HPDE6-E6E7 (cell line): ENCODE measurements around the gene MED12L.

Experiments
- DNase-seq: peaks from one replicate; pipeline ENCODE4 v3.0.0; 2011; ENCODE audit warnings: missing footprints; ENCODE audit errors: extremely low spot score

The MED12L gene

DNA sequence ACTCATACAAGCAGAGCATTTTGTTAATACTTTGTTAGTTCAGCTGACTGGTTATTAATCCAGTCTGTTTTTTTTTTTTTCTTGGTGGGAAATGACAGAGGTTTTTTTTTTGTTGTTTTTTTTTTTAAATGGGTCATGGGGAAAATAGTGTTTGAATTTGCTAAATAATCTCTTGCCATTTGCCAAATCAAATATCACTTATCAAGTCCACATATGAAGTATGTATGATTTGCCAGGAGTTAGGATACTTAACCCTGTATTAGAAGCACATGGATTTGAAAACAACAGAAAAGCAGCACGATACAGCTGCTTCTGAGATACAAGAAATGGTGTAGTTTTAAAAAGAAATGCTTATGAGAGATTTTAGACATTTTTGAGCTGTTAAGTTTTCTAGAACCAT, 171.3 kb downstream of the MED12L start:
- no peak for DNase-seq

DNA sequence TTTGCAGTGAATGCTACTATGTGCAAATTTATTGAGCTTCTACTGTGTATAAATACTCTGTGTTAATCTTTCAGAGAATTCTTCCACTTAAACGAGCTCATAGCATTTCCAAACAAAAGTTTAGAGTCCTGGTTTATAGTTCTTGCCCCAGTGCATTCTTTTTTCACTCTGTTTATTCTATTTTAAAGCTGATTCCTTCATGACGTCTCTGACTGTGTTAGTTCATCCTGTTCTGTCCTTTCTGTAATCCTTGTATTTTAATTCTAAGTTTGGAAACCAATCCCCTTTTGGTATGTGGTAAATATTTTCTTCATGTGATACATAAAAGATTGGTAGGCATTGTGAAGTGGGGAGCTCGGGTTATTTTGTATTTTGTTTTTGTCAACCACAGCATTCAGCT, 174.2 kb downstream of the MED12L start:
- DNase-seq = no peak

DNA sequence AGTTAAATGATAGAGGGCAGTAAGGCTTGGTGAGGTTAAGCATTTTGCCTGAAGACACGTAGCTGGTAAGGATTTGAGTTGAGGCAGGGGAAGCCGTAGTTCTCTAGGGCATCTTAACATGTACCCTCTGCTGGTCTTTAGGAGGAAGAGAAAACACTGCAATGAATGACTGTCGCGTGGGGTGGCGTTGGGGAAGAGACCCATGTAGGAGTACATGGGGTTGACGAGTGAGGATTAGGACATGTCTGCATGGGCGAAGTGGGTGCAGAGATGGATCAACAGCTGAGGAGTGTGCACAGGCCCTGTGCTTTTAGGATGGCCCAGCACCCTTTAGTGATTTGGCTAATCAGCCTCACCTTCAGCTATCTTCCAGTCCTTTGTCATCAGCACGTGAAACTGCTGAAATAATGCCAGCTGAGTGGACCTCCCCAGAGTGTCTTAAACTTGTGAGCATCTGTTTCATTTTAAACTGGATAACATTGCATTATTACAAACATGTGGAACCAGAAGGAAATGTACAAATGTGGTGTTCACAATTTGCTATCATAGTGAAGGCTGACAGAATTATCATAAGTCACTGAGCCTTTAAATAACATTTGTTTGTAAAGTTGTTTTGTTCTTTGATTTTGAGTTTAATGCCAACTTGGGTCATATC, 177.5 kb downstream of the MED12L start:
- no peak for DNase-seq

DNA sequence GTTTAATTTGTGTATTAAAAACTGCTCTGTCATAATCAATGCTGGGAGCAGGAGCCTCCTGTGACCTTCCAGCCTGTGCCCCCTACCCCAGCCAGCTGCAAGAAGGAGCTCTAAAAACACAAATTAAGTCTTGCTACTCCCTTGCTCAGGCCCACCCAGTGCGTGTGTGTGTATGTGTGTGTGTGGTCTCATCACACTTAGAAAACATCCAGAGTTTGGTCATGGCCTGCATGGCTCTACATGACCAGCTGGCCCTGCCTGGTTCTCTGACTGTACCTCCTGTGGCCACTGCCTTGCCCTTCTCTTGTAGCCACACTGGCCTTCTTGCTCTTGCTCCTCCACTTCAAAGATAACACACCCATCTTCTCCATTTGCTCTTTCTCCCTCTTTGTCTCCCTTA, 179.1 kb downstream of the MED12L start:
- DNase-seq = no peak

DNA sequence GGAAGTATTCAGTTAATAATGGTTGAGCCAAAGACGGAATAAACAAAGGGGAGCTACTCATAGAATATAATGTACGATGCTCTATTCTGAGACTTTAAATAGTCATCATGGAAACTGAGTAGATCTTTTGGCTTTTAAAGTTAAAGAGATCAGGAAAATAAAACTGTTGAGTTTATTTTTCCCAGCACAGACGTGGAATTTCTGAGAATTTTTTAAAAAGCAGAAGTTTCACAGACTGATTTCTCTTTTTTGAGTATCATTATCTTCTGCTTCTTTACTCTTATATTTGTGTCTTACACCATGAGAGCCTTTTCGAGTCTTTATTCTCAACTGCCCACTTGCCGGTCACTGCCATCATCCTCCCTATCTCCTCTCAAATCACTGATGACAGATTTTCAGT, 179.7 kb downstream of the MED12L start:
- no peak for DNase-seq

DNA sequence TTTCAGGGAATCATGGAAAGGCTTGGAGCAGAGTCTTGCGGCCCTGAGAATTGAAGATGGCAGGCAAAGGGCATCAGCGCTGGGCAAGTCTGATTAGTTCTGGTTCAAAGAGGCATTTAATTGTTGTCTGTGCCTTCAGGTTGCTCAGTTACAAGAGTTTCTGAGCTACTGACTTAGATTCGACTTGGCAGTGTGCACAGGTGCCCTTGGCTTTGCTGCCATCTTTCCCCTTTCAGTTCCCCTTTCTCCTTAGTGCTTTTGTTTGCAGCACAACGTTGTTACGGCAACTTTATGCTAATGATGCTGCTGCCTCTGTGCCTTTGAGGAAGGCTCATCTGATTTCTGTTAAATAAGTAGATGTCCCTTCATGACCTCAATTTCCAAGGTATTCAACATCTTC, 180.4 kb downstream of the MED12L start:
- no peak for DNase-seq

DNA sequence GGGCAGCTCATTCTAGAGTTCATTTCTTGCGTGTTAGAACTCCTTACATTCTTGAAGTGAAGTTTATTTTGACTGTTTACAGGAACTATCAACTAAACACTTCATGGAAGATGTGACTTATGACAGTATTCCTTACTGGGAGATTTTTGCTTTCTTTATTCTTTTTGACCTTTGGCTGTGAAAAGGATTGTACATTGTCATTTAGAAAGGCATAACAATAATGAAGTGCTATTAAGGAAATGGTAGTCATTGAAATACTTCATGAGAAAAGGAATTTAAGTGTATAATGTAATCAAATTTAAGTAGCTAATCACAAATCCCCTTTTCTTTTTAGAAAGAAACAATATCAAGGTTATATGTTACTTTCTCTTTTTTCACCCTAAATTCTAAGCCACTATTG, 181.6 kb downstream of the MED12L start:
- no peak for DNase-seq

DNA sequence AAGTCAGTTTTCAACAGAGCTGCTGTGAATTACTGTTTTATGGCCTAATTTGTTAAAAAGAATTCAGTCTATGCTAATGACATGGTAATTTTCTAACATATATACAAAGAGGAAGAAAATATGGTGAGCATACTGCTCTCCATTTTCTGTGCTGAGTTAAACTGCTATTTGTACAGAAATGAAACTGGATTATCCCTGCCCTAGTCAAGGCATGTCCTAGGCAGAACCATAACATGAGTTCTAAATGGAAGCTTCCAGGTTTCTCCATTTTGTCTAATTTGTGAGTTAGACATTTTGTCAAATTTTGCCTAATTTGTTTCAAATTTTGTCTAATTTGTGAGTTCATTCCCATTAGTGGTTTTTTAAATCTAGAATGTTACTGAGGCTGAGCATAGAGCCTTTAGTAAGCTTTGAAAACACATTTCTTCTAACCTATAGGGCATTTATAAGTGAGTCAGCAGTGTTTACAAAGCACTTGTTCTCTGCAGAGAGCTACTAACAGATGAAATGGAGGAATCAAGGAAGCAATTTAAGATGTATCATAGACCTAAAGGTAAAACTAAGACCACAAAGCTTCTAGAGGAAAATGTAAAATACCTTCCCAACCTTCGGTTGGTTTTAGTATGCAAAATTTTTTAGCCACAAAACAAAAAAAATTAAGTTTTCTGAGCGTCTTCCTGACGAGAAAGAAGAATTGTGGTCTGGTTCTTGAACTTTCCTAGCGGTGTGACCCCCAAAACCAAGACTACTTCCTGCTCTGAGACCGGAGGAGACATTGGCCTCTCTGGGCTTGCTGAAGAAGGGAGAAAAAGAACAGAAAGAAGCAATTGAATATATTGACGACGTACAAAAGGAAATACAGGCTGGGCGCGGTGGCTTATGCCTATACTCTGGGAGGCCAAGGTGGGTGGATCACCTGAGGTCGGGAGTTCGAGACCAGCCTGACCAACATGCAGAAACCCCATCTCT, 183.1 kb downstream of the MED12L start:
- no peak for DNase-seq

DNA sequence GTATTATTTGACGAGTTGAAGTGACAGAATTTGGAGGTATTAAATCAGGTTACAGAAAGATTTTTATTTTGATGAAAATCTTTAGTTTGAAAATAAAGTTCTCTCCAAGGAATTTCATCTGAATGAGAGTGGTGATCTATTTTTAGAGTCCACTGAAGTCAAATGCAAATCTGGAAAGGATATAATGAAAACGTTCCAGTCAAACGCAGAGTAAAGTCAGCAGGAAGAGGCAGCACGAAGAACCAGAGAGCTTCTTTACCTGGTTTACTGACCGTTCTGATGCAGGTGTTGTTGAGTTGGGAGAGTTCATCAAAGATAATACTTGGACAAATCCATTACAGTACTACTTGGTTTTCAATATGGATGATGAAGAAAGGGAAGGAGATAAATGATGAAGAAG, 184.2 kb downstream of the MED12L start:
- DNase-seq = no peak

DNA sequence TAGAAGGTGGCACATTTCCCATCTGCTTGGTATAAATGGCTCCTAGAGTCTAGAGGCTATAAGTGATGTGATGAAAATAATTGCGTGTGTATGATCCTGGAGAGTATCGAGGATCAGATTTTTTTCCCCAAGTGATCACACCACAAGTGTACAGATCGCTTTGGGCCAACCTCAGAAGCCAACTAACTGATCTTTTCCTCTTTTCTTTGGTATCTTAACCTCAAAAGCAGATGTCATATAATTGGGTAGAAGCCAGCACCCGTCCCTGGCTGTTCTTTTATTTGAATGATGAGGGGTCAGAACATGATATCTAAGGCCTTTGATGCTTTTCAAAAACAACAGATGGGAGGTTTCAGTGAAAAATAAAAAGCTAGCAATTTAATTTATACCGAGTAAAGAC, 189.6 kb downstream of the MED12L start:
- no peak for DNase-seq

DNA sequence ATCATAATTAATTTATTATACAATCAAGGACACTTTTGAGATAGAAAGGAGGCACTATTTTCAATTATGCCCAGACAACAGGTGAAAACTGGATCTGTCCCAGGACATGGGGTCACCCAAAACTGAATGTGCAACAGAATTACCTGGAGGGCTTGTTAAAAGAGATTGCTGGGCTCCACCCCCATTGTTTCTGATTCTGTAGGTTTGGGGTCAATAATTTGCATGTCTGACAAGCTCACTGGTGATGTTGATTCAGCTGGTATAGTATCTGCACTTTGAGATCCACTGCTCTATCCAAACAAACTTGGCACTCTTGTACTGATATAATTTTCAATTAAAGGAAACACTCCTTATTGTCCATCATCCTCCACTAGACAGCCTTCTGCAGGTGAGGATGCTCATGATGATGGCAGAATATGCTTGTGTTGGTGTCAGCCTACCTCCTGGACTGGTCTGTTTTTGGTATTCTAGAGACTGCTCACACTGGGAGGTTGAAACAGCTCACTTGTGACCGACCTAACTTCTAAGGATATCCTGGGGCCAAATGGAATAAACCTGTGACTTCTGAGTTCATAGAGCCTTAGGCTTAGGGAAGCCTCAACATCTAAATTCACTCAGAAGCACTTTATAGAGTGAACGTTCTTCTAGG, 190.7 kb downstream of the MED12L start:
- no peak for DNase-seq

DNA sequence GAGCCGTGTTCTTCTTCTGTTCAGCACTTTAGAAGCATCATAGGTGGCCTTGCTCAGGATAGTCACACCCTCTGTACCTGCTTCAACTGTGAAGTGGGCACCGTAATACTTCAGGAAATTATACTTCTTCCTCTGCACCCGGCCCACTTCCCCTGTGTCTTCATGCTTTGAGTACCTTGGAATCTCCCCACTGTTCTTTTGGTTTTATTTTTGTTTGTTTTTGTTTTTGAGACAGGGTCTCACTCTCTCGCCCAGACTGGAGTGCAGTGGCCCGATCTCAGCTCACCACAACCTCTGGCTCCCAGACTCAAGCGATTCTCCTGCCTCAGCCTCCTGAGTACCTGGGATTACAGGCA, 191.2 kb downstream of the MED12L start:
- no peak for DNase-seq

DNA sequence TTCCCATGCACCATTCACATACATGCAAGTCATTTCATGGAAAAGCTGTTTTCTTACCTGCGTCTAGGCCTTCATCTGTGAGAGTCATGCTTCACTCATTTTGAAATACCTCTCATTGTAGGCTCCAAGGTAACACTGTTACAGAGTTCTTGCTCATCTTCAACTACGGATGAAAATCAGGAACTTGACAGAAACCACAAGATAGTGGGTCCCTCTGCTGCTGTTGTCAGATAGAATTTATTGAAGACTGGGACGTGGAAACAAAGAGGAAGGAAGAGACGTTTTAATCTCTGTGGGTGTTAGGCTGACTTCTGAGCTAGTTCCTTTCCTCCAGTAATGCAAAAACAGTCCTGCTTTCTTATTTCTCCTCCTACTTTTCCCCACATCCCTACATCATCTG, 192.8 kb downstream of the MED12L start, which contains the start of gene P2RY14:
TSS of gene P2RY14 (minus strand) at position 313 of the 400 bp plus-strand sequence. CDS start 64,226 bp downstream, outside the sequence.
- DNase-seq = no peak

DNA sequence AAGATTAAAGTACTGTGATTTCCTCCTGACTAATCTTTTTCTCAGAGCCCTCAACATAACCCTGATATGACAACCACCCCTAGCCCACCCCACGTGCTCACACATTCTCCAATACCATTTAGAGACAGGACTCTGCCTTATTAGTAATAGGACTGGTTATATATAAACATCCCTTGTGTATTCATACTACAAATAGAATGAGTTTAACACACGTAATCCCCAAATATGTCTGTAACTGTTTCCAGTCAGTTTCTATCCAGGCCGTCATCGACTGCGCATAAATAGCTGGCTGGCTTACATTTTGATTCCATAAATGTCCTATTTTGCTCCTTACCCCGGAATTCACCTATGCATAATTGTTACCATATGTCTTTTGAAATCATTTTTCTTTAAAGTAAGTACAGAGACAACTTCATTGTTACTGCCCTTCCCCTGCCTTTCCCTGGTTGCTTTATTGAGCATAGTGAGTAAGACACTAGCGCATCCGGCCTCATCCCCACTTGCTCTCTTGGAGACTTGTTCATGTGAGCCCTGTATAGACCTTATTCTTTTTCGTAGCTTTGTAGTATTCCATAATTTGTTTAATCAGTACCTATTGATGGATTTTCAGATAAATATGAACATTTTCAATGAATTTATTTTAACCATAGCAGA, 196.3 kb downstream of the MED12L start:
- DNase-seq = no peak

DNA sequence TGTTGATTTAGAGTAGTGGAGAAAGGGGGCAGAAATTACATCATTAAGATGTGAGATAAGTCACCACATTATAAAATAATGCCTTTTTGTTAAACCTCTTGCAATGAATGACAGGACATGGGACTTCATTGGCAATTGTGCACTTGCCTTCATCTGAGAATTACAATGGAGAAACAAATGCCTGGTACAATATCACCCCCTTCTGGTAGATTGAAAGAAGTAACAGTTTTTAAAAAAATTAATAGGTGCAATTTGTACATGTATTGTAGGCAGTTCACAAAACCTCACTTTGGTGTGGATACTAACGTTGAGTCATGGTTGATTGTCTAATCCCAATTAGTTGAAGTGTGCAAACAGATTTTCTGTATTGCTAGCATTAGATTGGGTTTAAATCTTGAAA, 197.5 kb downstream of the MED12L start:
- DNase-seq = no peak

DNA sequence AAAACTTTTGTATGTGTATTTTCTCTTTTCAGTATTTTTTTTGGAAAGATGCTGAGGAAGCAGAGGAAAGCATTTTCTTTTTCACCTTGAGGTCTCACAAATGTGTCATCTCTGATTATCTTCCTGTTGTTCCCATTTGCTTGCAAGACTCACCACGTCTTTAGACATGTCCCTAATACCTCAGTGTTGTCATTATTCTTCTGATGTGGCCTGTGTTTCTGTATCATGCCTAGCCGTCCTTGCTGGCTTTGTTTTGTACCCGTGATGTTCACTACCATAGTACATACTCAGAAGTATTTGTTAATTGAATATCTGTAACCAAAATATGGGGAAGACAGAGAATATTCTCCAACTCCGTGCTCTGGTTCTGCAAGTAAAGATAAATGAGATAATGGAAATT, 197.9 kb downstream of the MED12L start:
- no peak for DNase-seq

DNA sequence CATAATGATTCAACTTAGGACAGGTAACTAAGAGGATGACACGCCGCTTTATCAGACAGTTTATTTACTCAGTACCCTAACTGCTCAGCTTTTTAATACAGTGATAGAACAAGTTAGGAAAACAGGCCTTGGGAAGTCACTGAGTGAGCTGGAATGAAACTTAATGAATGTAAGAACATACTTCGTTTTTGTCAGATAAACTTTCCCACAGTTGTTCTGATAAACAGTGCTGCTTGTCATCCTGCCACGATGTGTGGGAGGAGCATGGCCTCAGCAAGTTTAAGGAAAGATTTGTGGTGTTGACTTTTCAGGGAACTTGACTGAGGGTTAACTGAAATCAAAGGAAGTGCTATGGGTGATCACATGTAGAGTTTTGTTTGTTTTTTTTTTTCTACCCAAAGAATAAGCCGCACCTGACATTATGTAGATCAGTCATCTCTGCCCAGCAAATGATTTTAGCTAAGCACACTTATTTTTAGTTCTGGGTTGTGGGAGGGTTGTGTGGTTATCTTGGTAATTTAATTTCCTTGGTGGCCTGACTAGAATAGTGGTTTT, 198.5 kb downstream of the MED12L start:
- no peak for DNase-seq

DNA sequence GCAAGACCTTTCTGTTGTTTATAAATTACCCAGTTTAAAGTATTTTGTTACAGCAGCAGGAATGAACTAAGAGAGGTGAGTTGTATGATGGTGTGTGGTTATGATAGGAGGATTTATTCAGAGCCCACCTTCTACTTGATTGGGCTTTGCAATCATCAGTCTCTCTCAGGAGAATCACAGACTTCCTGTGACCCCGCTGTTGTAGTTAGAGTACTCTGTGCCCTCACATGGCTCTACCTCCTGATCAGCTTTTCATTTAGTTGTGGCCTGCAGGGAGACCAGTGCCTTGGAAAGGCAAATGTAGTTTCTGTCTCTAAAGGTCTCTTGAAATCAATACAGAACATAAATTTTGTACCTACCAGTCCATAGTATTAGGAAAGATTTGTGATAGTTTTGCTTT, 200.5 kb downstream of the MED12L start:
- DNase-seq = no peak

DNA sequence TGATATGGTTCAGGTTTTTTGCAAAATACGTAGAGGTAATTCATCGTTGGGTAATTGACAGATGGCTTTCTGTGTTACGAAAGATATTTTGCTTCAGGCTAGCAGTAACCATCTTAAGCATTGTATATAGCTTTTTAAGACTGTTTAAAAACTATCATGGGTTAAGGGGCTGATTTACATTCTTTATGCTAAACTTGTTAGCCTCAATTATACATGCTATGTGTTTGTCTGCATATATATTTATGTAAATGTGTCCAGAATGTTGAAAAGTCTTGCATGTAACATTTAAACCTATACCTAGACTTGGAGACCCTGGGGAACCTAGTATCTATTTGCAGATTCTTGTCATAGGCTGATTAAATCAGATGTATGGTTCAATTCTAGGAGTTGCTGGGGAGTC, 204.0 kb downstream of the MED12L start:
- no peak for DNase-seq

DNA sequence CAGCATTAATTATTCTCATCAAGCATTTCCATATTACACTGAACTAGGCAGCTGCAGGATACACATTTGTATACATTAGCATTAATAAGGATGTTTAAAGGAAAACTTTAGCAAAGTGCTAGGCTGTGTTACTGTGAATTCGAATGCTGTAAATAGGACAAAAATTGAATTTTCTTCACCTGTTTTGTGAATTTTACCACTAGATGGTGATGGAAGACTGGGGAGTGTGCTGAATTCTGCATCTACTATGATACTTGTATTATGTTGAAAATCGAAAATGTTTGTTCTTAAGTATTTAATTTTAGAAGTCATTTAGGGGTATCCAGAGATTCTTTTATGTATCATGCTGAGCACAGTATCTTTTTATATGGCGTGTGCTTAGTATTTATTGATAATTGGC, 205.2 kb downstream of the MED12L start:
- DNase-seq = no peak

DNA sequence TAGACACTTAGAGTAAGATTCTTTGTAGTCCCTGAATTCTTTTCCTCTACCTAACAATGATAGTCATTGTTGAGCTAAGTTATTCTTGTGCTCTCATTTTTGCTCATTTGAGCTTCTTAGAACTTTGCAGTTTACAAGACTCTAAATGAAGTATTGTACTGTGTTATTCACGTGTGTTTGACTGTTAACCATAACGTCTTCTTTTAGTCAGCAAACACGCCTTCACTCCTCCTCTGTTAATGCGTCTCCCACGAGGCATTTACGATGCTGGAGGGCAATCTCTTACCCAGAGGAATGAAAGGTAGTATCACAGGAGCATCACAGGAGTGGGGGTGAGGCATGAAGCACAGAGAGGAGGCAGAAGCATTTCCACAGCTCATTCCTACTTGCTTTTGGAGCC, 207.7 kb downstream of the MED12L start:
- DNase-seq = no peak

DNA sequence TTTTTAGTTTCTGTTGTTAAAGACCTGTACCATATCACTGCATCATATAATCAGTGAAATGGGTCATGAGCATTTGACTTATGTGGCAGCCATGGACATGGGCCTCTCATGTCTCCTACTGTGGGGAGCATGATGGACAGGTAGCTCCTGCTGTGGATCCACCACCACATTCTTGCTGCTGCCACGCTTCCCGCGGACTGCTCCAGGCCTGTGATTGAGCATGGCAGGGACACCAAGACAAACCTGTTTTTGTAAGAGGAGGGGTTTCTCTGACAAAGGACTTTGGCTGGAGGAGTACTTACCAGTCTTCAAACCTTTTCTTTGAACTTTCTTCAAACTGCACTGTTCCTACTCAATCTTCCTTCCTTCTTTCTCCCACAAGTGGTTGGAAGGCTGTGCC, 210.8 kb downstream of the MED12L start:
- no peak for DNase-seq
